GM10266 (cell line): Measurements from ENCODE around the gene ADAMTS6.

Experiments used
- DNase-seq: peaks from one replicate; pipeline ENCODE4 v3.0.0; 2012; ENCODE audit errors: extremely low spot score
- CTCF ChIP-seq: IDR thresholded peaks from 2 replicates; pipeline ENCODE4 v1.5.1; 2012; ENCODE audit warnings: mild to moderate bottlenecking, low read depth; ENCODE audit not compliant: control insufficient read depth, insufficient read depth; ENCODE audit errors: missing control alignments

Gene ADAMTS6

DNA sequence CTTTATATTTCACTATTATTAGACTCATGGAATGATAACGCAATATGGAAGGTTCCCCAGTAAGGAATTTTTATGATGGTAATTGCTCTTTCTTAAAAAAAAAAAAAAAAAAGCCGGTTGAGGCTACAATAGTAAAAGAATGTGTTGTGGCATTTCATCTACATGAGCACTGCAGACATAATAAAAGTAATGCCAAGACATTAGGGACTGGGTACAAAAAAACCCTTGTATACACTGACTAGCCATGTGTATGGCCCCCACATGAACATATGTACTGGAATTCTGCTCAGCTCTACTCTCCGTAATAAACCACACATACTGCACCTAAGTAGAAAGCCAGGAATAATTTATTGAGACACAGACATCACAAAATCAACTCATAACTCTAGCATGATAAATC lies 218.4 kb downstream of the ADAMTS6 start:
- no peak for TF ChIP-seq CTCF
- no peak for DNase-seq

GRCh38 chr5:65262649-65263059 lies 219.1 kb downstream of the ADAMTS6 start:
- DNase-seq = no peak
- no peak for TF ChIP-seq CTCF

- TF ChIP-seq CTCF = no peak
- no peak for DNase-seq
Observed at GRCh38 chr5:65262096-65262495, 219.6 kb downstream of the ADAMTS6 start.

DNA sequence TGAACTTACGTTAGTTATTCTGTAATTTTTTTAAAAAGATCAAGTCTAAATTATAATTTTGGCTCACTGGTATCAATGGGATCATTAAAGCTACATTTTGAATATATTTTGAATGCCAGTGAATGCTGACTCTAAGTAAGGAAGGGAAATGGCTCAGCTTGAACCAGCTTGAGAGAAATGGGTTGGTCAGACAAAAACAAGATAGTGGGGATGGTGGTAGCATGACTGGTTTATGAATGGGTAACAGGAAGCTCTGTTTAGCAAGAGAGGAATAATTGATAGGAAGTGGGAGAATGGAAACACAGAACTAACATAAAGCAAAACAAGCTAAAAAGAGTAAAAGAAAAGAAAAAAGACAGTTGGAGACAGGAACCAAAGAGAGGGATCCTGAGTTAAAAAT lies 220.2 kb downstream of the ADAMTS6 start:
- no peak for DNase-seq
- TF ChIP-seq CTCF = no peak

GRCh38 chr5:65255294-65255693 lies 226.4 kb downstream of the ADAMTS6 start:
- no peak for DNase-seq
- no peak for TF ChIP-seq CTCF

GRCh38 chr5:65252977-65253376 lies 228.7 kb downstream of the ADAMTS6 start:
- no peak for TF ChIP-seq CTCF
- DNase-seq = no peak

GRCh38 chr5:65248896-65249295 lies 232.8 kb downstream of the ADAMTS6 start:
- DNase-seq = no peak
- TF ChIP-seq CTCF = no peak

DNA sequence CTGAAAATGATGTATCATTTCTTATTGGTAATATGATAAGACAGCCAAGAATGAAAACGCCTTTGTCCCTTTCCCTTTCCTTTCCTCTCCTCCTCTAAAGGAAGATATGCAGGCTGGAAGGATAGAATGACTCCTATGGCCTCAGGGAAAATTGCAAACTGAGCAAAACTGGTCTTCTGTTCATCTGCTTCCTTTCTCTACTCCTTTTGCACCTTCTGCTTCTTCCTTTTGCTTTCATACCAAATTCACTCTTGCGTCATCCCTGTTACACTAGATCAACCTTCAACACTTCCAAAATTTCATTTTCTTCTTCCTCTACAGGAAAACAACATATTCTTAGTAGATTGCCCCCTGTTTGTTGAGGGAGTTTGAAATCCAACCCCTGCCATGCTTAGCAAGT lies 234.1 kb downstream of the ADAMTS6 start:
- DNase-seq = no peak
- TF ChIP-seq CTCF = no peak
